ENCODE results near the gene FOXP2.
"Not testable (repeated sequence)": the region's sequence is repeated elsewhere in the genome, so short reads cannot be mapped to it uniquely, and the experiment has no call there.

The FOXP2 gene

DNA sequence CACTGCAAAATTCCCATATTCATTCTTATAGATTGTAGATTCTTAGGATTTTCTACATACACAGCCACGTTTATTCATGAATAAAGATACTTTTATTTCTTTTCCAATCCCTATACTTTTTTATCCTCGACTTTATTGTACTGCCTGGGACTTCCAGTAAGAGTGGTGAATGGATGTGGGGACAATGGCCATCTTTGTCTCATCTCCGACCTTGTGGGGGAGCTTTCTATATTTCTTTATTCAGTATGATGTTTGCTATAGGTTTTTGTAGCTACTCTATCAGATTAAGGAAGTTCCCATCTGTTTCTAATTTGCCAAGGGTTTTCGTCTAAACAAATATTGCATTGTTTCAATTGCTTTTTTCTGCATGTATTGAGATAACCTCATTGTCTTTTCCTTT lies 184.3 kb downstream of the FOXP2 start:
- DNase-seq: no peak

DNA sequence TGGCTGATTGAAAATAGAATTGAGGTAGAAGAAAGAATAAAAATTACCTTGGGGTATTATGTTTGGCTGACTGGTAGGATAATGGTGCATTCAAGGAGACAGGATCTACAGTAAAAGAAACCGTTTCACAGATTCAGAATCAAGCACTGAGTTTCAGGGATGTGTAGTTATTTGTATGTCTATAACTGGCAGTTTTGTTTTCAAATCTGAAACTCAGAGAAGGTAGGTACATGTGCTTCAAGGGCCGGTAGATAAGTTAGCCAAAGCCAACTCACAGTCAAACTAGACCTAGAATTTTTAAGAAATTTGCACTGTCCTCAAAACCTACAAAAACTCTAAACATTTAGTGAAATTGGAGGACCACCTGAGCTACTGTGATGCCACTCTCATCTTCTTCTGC lies 191.5 kb downstream of the FOXP2 start:
- no peak for DNase-seq

DNA sequence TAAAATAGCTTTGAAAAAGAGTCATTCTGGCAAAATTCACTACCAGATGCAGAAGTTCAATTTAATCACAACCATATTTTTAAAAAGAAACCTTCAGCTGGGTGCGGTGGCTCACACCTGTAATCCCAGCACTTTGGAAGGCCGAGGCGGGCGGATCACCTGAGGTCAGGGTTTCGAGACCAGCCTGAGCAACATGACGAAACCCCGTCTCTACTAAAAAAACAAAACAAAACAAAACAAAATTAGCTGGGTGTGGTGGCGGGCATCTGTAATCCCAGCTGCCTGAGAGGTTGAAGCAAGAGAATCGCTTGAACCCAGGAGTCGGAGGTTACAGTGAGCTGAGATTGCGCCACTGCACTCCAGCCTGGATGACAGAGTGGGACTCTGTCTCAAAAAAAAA lies 194.2 kb downstream of the FOXP2 start:
- DNase-seq: not testable (repeated sequence)

DNA sequence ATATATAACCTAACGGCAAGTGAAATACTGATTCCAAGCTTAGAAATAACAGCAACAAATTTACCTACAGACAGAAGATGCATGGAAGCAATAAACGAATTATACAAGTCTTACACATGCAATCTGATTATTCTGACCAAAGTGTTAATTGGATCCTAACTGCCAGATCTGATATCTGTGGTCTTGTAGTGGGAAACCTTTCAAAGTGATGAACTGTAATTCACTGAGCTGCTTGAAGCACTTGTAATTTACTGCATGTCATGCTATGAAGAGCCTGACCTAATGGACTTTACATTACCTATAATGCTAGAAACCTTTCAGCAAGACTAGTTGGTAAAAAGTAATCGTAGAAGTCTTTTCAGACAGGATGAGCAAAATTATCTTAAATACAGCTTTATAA lies 205.6 kb downstream of the FOXP2 start:
- no peak for DNase-seq

DNA sequence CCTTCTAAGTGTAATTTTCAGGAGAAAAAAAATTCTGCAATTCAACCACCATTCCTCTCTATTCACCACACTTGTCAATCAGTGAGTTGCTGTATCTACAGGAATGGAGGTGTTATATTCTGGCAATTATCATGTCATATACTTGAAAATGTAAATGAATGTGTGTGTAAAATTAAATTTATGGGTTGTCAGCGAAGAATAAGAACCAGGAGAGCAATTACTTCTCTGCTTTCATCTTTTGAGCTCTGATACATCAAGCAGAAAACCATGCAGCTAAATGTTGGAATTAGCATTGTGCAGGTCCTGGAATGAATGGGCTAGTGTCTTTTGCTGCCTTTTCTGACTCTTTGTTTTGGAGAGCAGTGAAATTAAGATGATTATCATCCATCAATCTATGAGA lies 207.6 kb downstream of the FOXP2 start:
- no peak for DNase-seq

DNA sequence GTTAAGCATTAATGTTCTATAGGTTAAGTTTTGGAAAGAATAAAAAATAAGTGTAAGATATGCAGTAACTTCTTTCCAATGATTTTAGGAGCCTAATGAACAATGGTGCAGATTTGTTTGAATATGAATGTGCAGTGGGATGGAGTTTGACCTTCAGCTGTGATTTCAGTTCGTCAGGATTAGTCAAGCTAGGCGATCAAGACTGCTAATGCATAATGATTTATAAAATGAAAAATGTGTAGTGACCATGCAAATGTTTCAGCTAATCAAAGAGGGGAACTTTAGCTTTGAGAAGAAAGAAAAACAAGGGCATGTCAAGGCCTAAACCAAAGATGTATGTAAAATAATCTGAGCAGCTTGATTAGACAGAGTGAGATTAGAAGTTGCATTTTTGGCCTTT lies 208.5 kb downstream of the FOXP2 start:
- DNase-seq: no peak

DNA sequence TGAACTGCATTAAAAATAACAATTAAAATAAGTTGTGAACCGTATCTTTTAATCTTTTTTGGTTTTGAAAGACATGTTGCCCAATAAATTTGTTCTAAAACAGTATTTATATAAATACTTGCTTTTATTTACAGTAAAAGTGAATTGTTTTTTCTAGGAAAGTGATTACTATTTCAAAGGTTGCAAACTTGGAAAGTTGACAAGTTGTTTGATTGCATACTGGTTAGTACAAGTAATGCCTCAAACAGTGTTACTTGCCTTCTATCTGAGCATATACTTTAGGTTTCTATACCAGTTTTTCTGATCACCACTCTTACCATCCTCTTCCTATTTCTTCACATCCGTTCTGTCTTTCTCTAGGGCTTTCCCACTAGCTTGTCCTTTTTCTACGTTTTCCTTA lies 212.6 kb downstream of the FOXP2 start:
- no peak for DNase-seq

DNA sequence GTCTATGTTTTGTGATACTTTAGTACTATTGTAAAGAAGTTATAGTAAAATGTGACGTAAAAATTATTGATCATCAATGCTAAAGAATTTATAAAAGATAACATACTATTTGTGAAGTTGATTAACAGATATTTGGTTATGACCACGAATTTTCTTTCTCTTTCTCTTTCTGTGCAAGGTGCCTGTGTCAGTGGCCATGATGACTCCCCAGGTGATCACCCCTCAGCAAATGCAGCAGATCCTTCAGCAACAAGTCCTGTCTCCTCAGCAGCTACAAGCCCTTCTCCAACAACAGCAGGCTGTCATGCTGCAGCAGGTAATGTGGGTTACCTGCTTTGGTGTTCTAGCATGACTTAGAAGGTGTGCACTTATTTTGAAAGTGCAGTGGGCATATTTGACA lies 213.7 kb downstream of the FOXP2 start:
- no peak for DNase-seq

DNA sequence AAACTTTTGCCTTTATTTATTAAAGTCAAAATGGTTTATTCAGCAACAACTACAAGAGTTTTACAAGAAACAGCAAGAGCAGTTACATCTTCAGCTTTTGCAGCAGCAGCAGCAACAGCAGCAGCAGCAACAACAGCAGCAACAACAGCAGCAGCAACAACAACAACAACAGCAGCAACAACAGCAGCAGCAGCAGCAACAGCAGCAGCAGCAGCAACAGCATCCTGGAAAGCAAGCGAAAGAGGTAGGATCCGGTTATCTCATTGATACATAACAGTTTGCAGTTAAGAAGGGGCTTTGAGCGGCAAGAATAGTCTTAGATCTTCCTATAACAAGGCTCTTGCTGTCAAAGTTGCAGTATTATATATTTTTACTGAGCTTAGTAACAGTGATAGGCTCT lies 215.1 kb downstream of the FOXP2 start:
- DNase-seq: no peak

DNA sequence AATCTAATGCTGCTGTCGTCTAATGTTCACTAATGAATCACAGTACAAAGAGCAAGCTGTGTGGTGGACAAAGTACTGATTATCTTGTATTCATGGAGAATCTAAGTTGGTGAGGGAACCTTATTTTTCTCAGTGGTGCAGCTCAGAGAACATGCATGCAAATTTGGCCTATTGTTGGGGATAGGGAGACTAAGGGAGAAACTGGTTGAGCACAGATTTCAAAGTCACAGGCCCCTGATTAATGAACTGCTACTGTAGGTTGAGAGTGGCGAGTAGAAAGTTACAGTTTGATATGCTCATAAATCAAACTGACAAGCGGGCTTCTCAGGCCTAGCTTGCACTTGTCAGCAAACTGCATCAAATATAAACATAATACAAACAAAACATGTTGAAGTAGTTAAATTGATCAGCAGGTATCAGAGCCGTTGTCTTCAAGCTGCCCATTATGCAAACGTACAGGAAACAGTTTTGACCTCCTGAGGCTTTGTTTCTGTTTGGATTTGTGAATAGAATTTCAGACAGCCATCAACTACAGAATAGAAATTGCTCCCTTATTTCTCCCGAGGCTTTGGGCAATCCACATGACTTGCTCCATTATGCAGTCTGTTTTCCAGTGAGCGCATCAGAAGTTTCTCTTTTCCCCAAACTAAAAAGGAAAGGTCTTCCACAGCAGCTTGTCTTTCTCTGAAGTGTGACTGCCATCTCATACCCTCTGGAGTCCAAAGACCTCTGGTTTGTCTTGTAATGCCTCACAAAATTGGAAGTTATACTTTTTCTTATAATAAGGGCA lies 215.8 kb downstream of the FOXP2 start:
- DNase-seq: peak; percentile 44

DNA sequence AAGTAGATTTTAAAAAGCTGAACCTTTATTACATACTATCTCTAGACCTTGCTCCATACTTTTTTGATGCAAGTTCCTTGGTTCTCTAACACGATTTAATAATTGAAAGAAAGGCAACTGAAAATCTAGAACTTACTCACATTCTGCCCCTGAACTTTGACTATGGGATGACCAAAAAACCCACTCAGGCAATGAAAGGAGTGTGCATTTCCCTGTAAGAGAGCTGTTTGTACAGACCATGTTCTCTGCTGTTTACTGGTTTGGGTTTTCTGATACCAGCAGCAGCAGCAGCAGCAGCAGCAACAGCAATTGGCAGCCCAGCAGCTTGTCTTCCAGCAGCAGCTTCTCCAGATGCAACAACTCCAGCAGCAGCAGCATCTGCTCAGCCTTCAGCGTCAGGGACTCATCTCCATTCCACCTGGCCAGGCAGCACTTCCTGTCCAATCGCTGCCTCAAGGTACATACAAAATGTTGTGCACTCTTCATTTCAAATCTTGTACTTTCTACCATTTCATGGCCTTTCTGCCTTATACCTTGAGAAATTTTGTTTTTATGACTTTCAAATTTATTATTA lies 216.7 kb downstream of the FOXP2 start:
- no peak for DNase-seq

DNA sequence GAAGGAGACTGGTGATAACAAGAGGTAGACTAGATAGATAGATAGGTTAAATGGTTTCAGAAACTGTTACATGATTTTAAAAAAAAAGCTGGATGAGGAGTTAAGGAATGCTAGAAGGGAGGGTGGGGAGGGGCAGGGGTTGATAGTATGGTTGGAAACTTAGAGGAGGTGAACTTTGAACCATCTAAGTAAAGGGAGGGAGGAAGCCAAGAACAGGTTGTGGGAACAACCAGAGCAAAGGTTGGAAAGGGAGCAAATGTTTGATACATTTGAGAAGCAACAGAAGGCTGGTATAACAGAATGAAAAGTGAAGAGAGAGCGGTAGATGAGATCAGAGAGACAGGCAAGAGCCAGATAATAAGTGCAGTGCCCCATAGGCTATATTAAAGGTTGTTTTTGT lies 224.8 kb downstream of the FOXP2 start:
- DNase-seq: no peak

DNA sequence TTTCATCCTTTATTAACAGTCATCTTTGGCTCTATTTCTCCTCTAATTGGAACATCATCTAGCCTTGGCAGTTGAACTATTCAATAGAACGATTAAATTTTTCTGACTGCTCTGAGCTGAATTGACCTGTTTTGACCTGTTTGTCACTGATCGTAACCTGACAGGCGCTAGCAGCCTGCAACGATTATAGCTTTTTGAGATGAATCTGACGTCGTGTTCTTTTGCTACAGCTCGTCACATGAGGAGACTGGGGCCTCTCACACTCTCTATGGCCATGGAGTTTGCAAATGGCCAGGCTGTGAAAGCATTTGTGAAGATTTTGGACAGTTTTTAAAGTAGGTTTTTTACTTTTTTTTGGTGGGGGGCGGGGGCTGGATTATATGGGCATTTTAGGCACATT lies 229.8 kb downstream of the FOXP2 start:
- no peak for DNase-seq

DNA sequence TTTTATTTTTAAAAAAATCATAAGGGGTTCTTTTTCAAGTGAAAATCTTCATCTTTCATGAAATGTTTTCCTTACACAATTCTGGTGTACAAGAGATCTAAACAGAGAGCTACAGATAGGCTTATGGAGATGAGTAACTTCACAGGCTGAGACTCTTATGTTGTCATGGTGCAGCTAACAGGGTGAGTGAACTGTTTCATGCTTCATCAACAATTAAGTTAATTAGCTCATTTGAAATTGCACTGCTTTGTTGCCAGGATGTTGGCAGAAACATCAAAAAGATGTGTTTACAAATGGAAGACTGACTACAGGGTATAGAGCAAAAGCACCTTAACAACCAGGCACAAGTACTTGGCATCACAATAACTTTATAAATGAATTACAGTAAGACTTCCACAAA lies 230.8 kb downstream of the FOXP2 start:
- peak; percentile 36 for DNase-seq

DNA sequence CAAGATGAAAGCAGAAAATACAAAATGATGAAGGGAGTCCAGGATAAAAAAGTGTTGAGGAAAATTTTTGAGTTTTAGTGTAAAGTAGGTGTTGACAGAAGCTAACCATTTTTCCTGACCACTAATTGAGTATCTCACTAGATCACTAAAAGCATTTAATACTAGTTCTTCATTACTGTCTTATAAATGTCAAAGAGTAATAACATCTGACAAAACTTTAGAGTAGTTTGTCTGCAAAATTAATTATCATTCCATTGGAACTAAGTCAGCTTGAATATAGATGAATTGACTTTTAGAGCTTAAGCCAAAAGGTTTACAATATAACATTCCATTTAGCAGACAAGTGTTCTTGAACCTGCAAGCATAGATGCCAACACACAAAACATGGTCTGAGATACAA lies 232.9 kb downstream of the FOXP2 start:
- no peak for DNase-seq

DNA sequence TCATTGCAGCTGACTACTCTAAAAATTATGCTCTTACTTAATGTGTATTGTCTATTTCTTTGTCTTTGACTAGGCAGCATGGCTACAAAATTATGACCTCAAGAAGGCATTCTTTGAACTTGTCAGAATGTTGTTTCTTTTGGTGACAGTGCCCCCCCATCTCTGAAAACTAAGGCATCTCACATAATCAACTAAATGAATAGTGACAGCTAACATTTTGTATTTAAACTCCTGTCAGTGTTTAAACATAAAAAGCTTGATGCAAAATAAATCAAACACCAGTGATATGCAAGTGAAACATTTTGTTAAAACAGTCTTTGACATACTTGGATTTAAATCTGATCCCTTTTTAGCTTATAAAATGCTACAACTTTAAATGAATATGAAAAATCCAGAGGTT lies 233.5 kb downstream of the FOXP2 start:
- DNase-seq: no peak

DNA sequence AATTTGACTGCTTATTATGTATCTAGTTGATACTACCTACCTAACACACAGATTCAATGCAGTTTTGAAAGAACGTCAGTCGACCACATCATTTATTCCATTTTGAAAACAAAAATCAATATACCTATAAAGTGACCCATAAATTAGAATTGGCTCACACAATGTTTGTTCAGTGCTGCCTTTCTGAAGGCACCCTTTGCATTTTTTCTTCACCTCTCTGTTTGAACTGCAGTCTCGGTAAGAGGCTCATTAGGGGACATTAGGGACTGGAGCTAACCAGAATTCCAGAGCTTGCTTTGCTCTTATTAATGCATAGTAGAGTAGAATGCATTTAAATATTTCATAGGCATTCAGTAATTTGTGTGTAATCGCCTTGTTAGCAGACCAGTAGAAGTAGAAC lies 234.1 kb downstream of the FOXP2 start:
- peak; percentile 19 for DNase-seq

DNA sequence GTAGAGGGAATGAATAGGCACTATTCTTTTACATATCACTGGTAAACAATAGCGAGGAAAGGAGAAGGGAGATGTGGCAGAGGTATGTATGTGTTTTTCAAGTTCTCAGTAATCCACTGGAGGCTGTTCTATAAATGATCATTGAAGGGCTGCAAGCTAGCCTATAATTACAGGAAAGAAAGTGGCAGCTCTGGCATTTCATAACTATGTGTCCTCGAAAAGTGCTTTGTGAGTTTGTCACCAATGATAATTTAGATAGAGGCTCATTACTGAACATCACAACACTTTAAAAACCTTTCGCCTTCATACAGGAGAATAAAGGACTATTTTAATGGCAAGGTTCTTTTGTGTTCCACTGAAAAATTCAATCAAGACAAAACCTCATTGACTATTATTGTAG lies 235.1 kb downstream of the FOXP2 start:
- no peak for DNase-seq

DNA sequence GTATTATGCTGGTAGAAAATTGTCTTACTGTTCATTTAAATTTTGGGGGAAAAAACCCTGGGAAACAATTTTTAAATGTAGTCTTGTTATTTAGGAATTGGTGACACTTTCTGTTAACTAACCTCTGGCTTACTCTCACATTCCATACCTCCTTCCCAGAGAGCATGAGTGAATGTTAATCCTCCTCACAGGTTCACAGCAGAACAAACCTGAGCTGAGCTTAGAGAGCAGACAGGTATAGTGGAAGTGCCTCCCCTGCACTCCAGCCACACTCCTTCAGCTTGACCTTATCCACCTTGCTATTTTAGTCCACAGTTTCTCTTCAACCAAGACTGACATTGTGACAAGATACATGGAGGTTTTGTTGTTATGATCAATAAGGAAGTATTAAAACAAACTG lies 235.9 kb downstream of the FOXP2 start:
- DNase-seq: peak; percentile 13

DNA sequence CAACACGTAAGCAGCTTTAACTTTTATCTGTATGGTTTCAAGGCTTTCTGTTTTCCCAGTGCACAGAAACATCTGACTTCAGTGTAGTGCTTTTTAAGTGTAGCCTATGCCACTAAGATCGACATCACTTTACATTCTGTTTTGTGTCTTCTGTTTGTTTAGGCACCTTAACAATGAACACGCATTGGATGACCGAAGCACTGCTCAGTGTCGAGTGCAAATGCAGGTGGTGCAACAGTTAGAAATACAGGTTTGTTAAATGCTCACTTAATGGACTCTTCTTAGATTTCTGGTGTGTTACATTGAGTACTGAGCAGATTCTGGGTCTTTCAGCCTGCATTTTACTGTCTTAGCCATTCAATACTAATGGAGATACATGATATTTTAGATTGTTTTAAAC lies 237.4 kb downstream of the FOXP2 start:
- DNase-seq: peak; percentile 88

DNA sequence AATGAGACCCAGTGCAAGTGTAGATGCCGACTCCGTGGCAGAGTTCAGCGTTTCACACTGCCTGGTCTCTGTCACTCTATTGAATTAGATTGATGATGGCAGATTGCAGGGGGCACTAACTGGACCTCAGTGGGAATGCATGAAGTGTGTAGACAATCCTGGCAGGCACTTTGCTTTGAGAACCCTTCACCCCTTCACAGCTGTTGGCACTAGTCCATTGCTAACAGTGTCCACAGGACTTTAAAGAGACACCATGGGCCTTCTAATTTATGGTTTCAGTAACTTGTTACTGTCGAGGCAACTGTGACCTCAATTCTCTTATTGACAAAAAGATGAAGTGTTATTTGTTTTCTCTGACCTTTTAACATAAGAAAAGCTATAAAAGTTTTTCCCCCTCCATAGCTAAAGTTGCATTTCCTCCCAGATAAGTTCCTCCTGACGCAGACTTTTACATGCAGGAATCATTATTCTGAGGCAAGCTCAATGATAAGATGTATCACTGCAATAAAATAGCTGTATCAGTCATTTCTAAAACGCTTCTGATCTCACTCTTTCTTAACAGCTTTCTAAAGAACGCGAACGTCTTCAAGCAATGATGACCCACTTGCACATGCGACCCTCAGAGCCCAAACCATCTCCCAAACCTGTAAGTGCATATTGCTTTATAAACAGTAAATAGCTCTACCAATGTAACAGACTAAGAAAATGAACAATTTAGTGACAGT lies 238.9 kb downstream of the FOXP2 start:
- peak; percentile 74 for DNase-seq

DNA sequence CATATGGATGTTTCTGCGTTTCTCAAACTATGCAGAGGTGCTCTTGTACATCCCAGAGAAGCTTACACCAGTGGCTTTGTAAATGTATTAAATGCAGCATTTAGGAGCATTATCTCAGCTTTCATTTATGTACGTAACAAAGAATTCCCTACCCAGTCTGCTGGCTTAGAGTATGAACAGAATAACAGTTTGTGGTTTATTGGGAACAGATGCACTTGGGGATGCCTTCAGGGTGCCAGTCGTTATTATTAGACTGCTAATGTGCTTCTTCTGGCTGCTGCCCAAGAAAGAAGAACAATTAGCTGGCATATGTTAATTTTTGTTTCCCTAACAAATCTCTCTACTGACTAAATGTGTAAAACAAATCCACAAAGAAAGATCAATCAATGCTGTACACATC lies 241.9 kb downstream of the FOXP2 start:
- peak; percentile 15 for DNase-seq

DNA sequence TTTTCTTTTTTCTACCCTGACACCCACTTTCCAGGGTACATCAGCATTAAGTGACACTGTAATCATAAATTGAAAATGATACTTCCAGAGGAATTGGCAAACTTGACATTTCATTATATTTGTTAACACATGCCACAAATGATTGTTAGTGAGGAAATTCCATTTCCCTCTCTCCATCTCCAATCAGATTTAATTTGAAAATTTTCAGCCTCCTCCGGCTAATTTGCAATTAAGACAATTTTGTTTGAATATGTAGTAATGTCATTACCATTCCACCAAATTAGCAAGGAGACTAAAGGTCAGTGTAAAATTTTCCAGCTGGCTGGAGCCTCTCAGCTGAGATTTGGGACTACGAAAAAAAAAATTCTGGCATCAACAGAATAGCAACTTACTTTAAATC lies 242.7 kb downstream of the FOXP2 start:
- no peak for DNase-seq

DNA sequence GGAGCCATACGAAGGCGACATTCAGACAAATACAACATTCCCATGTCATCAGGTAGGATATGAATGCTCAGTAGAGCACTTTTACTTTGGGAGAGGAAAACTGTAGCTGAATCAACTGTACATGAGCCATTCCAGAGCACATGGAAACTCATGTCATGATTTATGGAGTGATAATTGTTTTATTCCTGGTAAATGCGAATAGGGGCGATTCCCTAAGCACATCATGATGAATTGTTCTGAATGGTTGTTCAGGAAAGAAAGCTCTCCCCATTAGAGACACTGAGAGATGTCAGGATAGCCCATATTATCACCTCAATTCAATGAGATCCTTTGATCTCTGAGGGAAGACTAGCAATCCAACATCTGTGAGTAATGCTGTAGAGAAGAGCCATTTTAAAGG lies 243.6 kb downstream of the FOXP2 start:
- no peak for DNase-seq

Data from NCI-H345 (cell line).